ENCODE results near the gene NFASC.

The NFASC gene

DNA sequence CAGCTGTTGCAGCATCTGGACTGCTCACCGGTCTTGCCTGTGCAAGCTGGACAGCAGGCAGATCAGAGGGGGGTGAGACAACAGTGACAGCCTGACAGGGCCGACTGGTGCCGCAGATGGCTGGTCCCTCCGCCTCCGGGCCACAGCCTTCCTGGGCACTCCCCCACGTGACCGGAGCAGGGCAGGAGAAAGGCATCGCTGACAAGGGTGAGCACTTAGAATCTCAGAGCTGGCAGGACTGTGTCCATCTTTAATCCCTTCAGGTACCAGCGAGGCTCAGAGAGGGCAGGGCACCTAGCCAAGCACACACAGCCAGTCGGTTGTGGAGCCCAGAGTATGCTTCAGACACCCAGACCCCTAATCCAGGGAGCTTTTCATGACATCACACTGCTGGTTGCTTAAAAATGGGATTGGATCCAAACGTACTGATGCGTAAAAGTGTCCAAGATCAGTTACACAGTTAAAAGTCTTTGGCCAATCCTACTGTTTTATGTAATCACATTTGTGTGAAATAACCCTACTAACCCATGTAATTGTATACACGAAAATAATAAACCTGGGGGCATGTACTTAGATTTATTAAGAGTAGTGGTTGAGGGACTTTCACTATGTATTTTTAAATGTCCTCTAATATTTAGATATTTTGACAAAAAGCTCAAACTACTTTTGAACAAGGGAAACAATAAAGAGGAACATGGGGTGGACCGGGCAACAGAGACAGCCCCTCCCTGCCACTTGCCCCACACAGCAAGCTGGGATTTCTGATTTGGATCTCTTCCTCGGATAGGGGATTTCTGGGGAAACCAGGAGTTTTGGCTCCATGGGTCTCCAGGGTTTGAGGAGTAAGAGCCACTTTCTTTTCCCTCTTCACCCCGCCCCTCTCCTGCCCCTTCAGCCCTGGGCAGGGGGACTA is 171.6 kb downstream of the NFASC start:
- Histone ChIP-seq H3K36me3 (ENCODE audit: control insufficient read depth, insufficient read depth, low read length) (no peaks in the 10 kb centered on the region), H3K27me3 (replicated peaks; ENCODE audit: control insufficient read depth, insufficient read depth, low read length) (peaks cover 4% of the 10 kb centered on the region), H3K4me3 (replicated peaks; ENCODE audit: low read depth, low read length) (no peak overlapping the region)
- TF ChIP-seq, protein P1, sequence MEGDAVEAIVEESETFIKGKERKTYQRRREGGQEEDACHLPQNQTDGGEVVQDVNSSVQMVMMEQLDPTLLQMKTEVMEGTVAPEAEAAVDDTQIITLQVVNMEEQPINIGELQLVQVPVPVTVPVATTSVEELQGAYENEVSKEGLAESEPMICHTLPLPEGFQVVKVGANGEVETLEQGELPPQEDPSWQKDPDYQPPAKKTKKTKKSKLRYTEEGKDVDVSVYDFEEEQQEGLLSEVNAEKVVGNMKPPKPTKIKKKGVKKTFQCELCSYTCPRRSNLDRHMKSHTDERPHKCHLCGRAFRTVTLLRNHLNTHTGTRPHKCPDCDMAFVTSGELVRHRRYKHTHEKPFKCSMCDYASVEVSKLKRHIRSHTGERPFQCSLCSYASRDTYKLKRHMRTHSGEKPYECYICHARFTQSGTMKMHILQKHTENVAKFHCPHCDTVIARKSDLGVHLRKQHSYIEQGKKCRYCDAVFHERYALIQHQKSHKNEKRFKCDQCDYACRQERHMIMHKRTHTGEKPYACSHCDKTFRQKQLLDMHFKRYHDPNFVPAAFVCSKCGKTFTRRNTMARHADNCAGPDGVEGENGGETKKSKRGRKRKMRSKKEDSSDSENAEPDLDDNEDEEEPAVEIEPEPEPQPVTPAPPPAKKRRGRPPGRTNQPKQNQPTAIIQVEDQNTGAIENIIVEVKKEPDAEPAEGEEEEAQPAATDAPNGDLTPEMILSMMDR (IDR thresholded peaks at IDR 0.05; ENCODE audit: insufficient read depth, low read length, poor library complexity, severe bottlenecking): no peak
- no peak for DNase-seq (ENCODE audit: extremely low read depth, insufficient read length)

DNA sequence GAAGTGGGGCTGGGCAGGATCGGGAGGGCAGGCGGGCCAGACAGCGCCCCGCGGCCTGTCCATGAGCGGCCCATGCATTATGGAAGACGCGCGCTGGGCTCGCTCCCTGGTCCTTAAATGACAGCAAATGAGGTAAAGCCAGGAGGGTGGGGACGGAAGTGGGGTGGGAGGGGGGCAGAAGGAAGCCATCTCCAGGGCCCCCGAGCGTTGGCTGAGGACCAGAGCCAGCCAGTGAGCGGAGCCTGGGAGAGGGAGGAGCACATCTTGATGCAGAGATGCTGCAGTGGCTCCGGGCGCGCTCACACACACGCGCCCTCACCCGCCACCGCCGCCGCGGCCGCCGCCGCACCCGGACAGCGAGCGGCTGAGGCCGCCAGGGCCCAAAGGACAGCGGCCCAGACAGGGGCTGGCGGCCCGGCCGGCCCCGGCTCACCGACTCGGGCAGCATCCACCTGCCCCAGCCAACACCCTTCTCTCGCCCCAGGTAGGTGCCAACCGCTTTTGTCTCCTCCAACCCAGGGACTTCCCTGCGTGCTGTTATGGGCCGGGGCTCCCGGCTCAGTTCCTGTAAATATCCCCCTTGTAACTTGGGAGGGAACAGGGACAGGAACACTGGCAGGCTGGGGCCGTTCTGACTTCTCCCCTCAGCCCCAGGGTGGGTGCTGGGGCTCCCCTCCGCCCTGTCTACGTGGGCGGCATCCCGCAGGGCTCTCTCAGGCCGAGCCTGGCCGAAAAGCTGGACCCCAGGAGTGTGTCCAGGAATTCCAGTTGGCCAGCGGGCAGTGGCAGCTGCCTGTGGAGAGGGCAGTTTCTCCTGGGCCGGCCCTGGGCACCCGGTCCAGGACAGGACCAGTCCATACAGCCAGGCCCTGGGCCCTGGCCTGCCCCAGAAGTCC is 172.5 kb downstream of the NFASC start, which contains the start of gene CNTN2:
Gene CNTN2, plus strand, starts transcription at position 302 of the 896 bp plus-strand sequence. CDS start 9,974 bp downstream, outside the sequence.
- DNase-seq (ENCODE audit: extremely low read depth, insufficient read length): no peak
- Histone ChIP-seq H3K4me3 (replicated peaks; ENCODE audit: low read depth, low read length) (no peak within 1 kb of the TSS), H3K36me3 (ENCODE audit: control insufficient read depth, insufficient read depth, low read length) (no peaks in the 10 kb centered on the region), H3K27me3 (replicated peaks; ENCODE audit: control insufficient read depth, insufficient read depth, low read length) (peaks cover 4% of the 10 kb centered on the region)
- TF ChIP-seq, protein P1 (IDR thresholded peaks at IDR 0.05; ENCODE audit: insufficient read depth, low read length, poor library complexity, severe bottlenecking): no peak

DNA sequence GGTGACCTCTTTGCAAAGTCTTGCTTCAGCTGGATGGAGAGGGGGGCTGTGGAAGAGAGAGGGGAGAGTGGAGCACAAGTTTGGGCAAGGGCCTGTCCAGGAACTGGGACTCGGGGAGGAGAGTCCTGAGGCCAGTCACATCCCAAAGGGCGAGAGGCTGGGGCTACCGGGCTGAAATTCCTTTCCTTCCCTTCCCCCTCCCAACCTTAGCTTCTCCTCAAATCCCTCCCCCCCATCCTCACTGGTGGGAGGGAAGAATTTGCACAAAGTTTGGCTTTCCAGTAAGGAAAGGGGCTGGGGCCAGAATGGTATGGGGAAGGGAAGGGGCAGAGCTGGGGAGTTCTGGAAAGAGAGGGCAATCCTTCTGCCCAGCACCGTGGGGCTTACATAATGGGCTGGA is 173.2 kb downstream of the NFASC start:
- DNase-seq (ENCODE audit: extremely low read depth, insufficient read length): no peak
- TF ChIP-seq, protein P1 (IDR thresholded peaks at IDR 0.05; ENCODE audit: insufficient read depth, low read length, poor library complexity, severe bottlenecking): no peak
- Histone ChIP-seq H3K36me3 (ENCODE audit: control insufficient read depth, insufficient read depth, low read length) (no peaks in the 10 kb centered on the region), H3K27me3 (replicated peaks; ENCODE audit: control insufficient read depth, insufficient read depth, low read length) (peaks cover 4% of the 10 kb centered on the region), H3K4me3 (replicated peaks; ENCODE audit: low read depth, low read length) (no peak overlapping the region)

DNA sequence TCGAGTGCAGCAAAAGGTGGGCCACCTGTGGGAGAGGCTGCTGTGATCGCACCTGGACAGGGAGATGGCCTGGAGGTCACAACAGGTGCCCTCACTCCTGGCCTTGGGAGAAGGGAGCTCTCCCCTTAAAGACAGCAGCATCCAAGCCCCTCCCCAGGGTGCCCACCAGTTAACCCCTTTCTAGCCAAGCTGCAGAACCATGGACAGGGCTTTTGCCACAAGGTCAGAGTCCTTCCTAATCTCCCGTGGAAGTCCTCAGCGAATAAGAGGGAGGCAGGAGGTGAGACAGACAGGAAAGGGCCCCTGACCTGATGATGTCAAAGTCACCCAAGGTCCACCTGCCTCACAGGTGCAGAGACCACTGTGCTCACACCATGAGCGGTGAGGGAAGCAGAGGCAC is 174.1 kb downstream of the NFASC start:
- Histone ChIP-seq H3K4me3 (replicated peaks; ENCODE audit: low read depth, low read length) (no peak overlapping the region), H3K36me3 (ENCODE audit: control insufficient read depth, insufficient read depth, low read length) (no peaks in the 10 kb centered on the region), H3K27me3 (replicated peaks; ENCODE audit: control insufficient read depth, insufficient read depth, low read length) (peaks cover 2% of the 10 kb centered on the region)
- DNase-seq (ENCODE audit: extremely low read depth, insufficient read length): no peak
- TF ChIP-seq, protein P1 (IDR thresholded peaks at IDR 0.05; ENCODE audit: insufficient read depth, low read length, poor library complexity, severe bottlenecking): no peak

DNA sequence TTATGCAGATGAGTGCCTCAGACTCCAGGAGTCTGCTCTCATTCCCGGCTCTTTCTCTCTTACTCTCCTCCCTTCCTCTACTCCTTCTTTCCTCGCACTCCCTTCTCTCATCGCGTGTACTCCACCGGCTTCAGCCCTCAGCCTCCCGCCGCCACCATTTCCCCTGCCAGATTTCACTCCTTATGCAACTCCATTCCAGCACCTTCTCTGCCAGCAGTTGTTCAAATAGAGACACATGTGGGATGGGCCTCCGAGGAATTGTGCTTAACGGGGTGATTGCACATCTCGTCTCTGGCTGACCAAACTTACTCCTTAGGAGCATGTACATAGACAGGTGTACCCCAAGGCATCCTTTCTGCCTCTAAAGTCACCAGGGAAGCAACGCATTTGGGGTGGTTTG is 174.5 kb downstream of the NFASC start:
- peaks cover 2% of the 10 kb centered on the region for H3K27me3 ChIP-seq (replicated peaks; ENCODE audit: control insufficient read depth, insufficient read depth, low read length)
- TF ChIP-seq, protein P1 (IDR thresholded peaks at IDR 0.05; ENCODE audit: insufficient read depth, low read length, poor library complexity, severe bottlenecking): no peak
- no peak for DNase-seq (ENCODE audit: extremely low read depth, insufficient read length)

More for the DNA sequence above, 174.5 kb downstream of the NFASC start:
- no peaks in the 10 kb centered on the region for H3K36me3 ChIP-seq (ENCODE audit: control insufficient read depth, insufficient read depth, low read length)
- H3K4me3 ChIP-seq (replicated peaks; ENCODE audit: low read depth, low read length): no peak overlapping the region
